SK-MEL-5 (cell line): ENCODE results near the gene TMEFF1. TPM values are rescaled to one million over a fixed set of nuclear protein-coding genes. Genes with fewer than 3 reads are reported as not detected.
"Not testable (repeated sequence)": the region's sequence is repeated elsewhere in the genome, so short reads cannot be mapped to it uniquely, and the experiment has no call there.

Experiments
- DNase-seq: peaks from one replicate; pipeline ENCODE4 v3.0.0-alpha.2; 2016; ENCODE audit warnings: low read depth, low spot score
- in situ Hi-C: cut with HindIII; loops from 2 replicates; pipeline ENCODE4 v1.10.0; 2016; ENCODE audit warnings: low sequenced_read_pairs, high pct_unique_total_duplicates, low pct_unique_long_range_greater_than_20kb
- total RNA-seq: library from RNA; depleted of rRNA; stranded (reverse); fragments of >200 nt; shearing (Covaris generic); gene quantifications from 2 replicates; pipeline ENCODE4 v1.2.3, GENCODE V29; 2014

TMEFF1 gene
- total RNA-seq, 1 experiment from 2014 or later = 4.3 TPM

- no peak for DNase-seq
- in situ Hi-C loops = no loop called here
These were observed 2.0 kb downstream of the TMEFF1 start for GRCh38 chr9:100474924-100475276.

- no peak for DNase-seq
- in situ Hi-C loops = no loop called here
These were observed 4.3 kb downstream of the TMEFF1 start for GRCh38 chr9:100477241-100477640.

- no peak for DNase-seq
- in situ Hi-C loops = no loop called here
These were observed 5.2 kb downstream of the TMEFF1 start for GRCh38 chr9:100478192-100478591.

- in situ Hi-C loops = no loop called here
- DNase-seq = no peak
These were observed 6.9 kb downstream of the TMEFF1 start for GRCh38 chr9:100479820-100480219.

GRCh38 chr9:100485196-100485595 lies 12.2 kb downstream of the TMEFF1 start:
- no peak for DNase-seq
- in situ Hi-C loops = no loop called here

GRCh38 chr9:100486479-100487176 lies 13.7 kb downstream of the TMEFF1 start:
- peak; percentile 15 for DNase-seq

GRCh38 chr9:100488177-100488576 lies 15.2 kb downstream of the TMEFF1 start:
- DNase-seq = no peak
- in situ Hi-C loops = no loop called here

More at GRCh38 chr9:100486479-100487176, 13.7 kb downstream of the TMEFF1 start:
- in situ Hi-C loops = no loop called here

GRCh38 chr9:100489836-100490235 lies 16.9 kb downstream of the TMEFF1 start:
- no peak for DNase-seq
- in situ Hi-C loops = no loop called here

- peak; percentile 66 for DNase-seq
- in situ Hi-C loops = no loop called here
These were observed 20.0 kb downstream of the TMEFF1 start for GRCh38 chr9:100492952-100493351.

- in situ Hi-C loops = no loop called here
- no peak for DNase-seq
These were observed 25.6 kb downstream of the TMEFF1 start for GRCh38 chr9:100498592-100498991.

GRCh38 chr9:100499460-100499859 lies 26.5 kb downstream of the TMEFF1 start:
- DNase-seq = no peak
- in situ Hi-C loops = no loop called here

- DNase-seq = no peak
- in situ Hi-C loops = no loop called here
These were observed 26.9 kb downstream of the TMEFF1 start for GRCh38 chr9:100499866-100500265.

- peak; percentile 90 for DNase-seq
- in situ Hi-C loops = no loop called here
These were observed 32.7 kb downstream of the TMEFF1 start for GRCh38 chr9:100505564-100506159.

- in situ Hi-C loops, DNase-seq: not testable (repeated sequence)
These were observed 34.4 kb downstream of the TMEFF1 start for GRCh38 chr9:100507350-100507749.

- in situ Hi-C loops = no loop called here
- no peak for DNase-seq
These were observed 38.3 kb downstream of the TMEFF1 start for GRCh38 chr9:100511205-100511604.

- peak; percentile 65 for DNase-seq
- in situ Hi-C loops = no loop called here
These were observed 42.9 kb downstream of the TMEFF1 start for GRCh38 chr9:100515578-100516494.

- in situ Hi-C loops = no loop called here
- DNase-seq = no peak
These were observed 48.3 kb downstream of the TMEFF1 start for GRCh38 chr9:100521282-100521681.

GRCh38 chr9:100525563-100525962 lies 52.6 kb downstream of the TMEFF1 start:
- DNase-seq = no peak
- in situ Hi-C loops = no loop called here
